GM21381 (cell line): ENCODE measurements around the gene GTF2A1.
A peak's percentile ranks its signal among the peaks of the same experiment; 100 is the strongest.
"Not testable (repeated sequence)": the region's sequence is repeated elsewhere in the genome, so short reads cannot be mapped to it uniquely, and the experiment has no call there.

Experiments
- ATAC-seq: cut with Tn5 transposase; IDR thresholded peaks from one replicate; pipeline ENCODE4 v1.9.1; 2021; ENCODE audit warnings: mild to moderate bottlenecking, moderate library complexity; ENCODE audit not compliant: unreplicated experiment

Gene GTF2A1

DNA sequence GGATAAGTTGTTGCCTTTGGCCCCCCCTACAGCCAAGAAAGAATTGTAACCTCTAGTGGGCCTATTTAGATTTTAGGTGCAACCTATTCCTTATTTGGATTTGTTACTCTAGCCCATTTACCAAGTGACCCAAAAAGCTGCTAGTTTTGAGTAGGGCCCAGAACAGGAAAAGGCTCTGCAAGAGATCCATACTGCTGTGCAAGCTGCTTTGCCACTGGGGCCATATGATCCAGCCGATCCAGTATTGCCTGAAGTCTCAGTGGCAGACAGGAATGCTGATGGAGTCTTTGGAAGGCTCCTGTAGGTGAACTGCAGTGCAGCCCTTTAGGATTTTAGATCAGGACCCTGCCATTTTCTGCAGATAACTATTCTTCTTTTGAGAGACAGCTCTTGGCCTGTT lies 12.9 kb upstream of the GTF2A1 start:
- ATAC-seq: no peak

DNA sequence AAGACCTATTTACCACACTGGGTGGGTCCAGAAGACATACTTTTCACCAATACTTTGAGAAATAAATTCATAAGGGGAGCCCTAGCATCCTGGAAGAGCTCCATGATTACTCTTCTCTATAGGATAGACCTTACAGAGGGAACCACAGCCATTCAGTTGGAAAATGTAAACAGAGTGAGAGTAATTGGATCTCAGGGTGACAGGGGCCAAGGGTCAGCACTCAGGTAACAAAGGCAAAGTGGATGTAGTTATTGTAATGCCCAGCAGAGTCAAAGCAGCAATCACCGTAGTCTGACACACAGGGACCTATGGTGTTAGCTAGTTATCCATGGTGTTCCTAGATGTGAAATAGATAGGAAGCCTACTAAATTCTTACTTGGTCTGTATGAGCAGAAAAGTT lies 10.8 kb upstream of the GTF2A1 start:
- ATAC-seq: no peak

GRCh38 chr14:81224222-81224621 lies 3.5 kb upstream of the GTF2A1 start:
- no peak for ATAC-seq

DNA sequence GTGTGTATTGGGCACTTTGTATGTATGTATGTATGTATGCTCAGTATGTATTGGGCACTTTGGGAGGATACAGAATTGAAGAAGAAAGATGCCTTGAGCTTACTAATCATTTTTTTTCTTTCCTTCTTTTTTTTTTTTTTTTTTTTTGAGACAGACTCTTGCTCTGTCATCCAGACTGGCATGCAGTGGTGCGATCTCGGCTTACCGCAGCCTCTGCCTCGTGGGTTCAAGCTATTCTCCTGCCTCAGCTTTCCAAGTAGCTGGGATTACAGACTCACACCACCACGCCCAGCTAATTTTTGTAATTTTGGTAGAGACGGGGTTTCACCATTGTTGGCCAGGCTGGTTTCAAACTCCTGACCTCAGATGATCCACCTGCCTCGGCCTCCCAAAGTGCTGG lies 3.0 kb upstream of the GTF2A1 start:
- not testable (repeated sequence) for ATAC-seq

DNA sequence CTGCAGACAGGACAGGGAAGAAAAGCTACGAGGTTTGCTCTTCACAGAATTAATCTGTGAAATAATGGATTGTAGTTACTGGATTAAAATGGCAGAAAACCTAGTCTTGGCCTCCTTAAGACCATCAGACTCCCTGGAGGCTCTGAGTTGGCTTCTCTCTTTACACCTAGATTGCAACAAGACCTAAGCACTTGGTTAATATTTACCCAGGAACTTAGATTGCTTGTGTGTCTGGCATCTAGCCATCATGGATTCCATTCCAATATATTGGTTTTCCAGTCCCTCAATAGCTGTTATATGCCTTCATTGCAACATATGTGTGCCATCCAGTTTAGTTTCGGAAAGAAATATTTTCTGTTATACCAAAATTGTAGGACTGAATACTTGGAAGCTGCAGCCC lies 1.9 kb upstream of the GTF2A1 start:
- no peak for ATAC-seq

DNA sequence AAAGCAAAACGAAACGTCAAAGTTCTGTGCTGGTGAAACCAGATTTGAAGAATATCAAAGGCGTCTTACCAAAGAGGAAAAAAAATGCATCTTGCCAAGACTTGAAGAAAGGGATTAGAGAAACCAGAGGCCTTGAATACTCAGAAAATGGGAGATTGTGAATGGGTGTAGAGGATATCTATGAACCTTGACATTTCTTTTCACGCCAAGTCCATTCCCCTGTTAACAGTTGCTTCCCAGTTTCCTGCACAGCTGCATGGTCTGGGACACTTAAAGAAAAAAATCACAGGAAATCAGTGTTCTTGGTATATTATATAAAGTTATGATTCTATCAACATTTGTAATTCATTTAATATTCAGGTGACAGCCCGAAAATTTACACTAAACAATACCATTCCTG lies 1.4 kb upstream of the GTF2A1 start:
- no peak for ATAC-seq

GRCh38 chr14:81221579-81222102 lies 882 bp upstream of the GTF2A1 start:
- ATAC-seq: no peak

GRCh38 chr14:81220580-81220829 lies 254 bp downstream of the GTF2A1 start:
- no peak for ATAC-seq

DNA sequence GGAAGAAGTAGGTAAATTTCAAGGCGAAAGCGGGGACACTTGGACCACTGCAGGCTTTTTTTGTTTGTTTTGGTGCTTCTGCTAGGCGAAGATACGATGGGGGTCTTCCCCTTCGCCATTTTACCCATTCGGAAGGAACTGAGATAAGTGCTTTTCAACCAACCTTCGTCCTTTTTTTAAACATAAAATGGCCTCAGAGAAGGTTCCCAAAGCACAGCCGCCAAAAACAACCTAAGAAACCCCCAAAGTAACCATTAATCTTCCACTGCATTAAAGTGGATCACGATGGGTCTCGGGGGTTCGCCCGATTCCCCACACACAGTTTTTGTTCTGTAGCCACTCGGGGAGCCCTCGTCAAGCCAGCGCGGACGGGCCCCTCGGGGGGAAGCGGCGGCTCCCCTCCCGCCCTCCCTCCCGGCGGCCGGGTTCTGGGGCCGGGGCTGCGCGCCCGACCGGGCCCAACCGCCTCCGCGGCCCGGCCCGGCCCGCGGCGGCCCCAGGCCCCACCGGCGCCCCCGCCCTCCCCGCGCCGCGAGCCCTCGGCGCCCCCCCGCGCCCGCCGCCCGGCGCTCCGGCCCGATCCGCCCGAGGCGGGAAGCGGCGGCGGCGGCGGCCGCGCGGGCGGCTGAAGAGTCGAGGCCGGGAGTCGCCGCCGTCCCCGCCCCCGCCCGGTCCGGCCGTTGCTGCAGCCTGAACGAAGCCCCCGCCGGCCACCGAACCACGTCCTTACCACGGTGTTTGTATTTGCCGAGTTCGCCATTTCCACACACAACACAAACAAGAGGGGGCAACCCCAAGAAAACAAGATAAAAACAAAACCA lies 790 bp downstream of the GTF2A1 start:
- no peak for ATAC-seq

DNA sequence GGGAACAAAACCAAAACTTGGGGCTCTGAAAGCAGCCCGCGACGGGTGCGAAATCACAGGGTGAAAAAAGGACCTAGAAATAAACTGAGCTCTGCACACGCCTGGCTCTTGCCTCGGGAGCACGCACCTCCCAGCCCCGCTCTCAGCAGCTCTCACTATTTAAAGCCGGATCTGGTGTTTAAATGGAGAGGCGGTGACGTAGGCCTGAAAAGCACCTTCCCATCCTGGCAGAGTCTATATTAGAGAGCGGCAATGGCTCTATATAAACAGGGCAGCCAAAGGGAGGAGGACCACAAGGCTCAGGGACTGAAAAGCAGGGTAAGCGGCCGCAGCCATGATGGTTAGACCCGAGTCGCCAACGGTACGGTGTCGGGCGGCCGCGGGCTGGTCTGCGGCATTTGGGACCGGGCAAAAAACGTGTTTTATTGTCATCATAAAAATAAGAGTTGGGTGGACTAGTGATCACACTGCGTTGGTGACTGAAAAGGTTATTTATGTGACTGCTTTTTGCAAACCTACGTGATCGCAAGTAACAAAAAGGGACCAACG lies 1.5 kb downstream of the GTF2A1 start:
- ATAC-seq: peak; percentile 58

DNA sequence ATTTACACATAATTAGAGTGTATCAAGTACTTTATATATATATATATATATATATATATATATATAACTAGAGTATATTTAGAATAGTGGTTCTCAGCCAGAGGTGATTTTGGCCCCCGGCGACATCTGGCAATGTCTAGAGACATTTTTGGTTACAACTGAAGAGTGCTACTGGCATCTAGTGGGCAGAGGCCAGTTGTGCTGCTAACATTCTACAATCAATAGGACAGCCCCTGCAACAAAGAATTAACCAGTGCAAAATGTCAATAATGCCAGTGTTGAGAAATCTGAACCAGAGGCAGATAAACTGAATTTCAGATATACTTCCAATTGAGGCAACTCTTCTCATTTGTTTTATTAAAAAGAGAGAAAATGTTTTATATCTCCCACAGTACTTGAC lies 8.9 kb downstream of the GTF2A1 start:
- ATAC-seq: peak; percentile 69

DNA sequence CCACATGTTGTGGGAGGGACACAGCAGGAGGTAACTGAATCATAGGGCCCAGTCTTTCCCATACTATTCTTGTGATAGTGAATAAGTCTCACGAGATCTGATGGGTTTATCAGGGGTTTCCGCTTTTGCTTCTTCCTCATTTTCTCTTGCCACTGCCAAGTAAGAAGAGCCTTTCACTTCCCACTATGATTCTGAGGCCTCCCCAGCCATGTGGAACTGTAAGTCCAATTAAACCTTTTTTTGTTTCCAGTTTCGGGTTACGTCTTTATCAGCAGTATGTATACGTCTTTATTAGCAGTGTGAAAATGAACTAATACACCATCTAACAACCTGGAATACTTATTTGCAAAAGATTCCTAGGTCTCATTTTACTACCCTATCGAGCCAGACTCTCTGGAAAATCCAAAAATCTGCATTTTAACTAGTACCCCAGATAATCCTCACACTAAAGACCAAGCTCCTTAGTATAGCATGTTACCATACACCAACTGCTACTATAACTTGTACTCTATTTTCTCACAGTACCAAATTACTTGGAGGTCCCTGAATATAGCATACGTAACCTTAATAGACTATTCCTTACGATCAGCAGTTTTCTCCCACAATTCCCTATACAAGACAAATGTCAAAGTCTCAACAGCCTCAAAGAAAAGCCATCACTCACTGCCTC lies 11.5 kb downstream of the GTF2A1 start:
- ATAC-seq: no peak

GRCh38 chr14:81208489-81208888 lies 12.3 kb downstream of the GTF2A1 start:
- ATAC-seq: no peak

GRCh38 chr14:81206115-81206514 lies 14.6 kb downstream of the GTF2A1 start:
- ATAC-seq: no peak

DNA sequence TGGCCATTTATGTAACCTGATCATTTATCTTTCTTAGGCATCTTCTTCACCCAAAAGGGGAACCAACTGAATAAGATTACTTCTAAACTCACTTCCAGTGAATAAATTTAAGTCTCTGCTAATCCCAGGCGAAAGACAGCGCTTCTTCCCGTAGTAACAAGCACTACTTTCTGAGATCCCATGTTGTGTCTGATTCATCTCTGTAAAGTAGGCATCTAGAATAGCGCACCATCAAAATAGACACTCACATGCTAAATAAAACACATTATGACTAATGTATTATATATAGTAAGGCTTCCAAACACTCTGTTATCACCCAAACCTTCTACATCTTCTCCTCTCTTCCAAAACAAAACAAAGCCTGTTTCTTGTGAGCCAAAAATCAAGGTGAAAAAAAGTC lies 15.1 kb downstream of the GTF2A1 start:
- no peak for ATAC-seq

DNA sequence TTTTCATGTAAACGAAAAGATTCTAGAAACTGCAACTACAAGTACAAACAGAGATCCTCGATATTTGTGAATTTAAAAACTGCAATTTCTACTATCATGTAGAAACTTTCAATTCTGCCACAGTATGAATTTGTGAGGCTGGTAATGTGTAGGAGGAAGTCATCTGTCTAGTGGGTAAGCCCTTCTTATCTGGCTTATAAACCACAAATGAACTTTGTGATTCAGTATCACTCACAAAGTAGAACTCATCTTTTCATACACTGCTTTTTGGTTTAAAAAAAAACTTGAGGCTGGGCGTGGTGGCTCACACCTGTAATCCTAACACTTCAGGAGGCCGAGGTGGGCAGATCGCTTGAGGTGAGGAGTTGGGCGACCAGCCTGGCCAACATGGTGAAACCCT lies 20.7 kb downstream of the GTF2A1 start:
- no peak for ATAC-seq

DNA sequence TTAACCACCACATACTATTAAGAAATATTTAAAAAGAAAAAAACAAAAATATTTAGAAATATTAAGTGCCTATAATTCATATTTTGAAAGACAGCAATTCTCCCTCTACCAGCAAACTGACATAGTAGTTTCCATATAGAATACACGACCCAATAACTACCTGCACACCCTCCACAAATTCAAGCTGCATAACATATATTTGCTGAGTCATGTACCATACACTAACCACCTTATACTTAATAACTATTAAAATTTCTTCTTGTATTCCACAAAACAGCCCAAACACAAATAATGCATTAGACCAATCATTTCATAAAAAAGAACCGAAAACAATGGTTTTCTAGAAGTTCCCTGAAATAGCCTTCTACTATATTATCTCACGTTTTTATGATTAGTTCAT lies 21.7 kb downstream of the GTF2A1 start:
- no peak for ATAC-seq

DNA sequence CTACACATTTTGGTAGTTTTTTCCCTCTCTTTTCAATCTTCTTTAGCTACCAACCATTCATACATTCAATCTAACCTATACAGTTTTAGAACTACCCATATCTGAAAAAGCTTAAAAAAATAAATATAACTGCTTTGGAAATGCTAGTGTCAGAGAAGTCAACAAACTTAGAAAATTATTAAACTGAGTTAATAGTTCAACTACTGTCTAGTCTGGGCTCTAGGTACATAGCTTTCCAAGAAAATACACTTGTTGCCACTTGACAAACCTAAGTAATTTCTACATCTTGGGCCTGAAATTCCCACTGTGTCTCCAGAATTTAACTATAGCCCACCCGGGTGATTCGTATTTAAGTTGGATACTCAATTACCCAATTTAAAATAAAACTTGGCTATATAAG lies 22.1 kb downstream of the GTF2A1 start:
- no peak for ATAC-seq

DNA sequence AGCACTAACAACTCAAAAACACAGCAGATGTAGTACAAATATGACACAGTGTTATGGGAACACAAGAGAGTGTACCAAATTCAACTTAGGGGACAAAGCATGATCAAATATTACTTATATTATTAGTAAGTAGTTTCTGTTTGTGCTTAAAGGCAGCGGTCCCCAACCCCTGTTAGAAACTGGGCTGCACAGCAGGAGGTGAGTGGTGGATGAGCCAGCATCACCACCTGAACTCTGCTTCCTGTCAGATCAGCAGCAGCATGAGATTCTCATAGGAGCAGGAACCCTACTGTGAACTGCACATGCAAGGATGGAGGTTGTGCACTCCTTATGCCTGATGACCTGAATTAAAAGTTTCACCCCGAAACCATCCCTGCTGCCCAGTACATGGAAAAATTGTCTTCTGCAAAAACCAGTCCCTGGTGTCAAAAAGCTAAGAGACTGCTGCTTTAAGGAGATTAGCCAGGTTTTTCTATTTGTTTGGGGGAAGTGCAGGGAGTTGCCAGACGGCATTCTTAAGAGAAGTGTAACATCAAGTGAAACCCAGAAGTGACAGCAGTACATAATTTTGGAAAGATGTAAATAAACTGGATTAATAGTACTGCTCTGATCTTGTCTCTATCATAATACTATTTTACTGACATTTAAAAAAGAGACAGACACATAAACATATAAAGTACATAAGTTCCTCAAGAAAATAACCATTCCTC lies 26.7 kb downstream of the GTF2A1 start:
- peak; percentile 63 for ATAC-seq

GRCh38 chr14:81192594-81192993 lies 28.2 kb downstream of the GTF2A1 start:
- ATAC-seq: no peak

DNA sequence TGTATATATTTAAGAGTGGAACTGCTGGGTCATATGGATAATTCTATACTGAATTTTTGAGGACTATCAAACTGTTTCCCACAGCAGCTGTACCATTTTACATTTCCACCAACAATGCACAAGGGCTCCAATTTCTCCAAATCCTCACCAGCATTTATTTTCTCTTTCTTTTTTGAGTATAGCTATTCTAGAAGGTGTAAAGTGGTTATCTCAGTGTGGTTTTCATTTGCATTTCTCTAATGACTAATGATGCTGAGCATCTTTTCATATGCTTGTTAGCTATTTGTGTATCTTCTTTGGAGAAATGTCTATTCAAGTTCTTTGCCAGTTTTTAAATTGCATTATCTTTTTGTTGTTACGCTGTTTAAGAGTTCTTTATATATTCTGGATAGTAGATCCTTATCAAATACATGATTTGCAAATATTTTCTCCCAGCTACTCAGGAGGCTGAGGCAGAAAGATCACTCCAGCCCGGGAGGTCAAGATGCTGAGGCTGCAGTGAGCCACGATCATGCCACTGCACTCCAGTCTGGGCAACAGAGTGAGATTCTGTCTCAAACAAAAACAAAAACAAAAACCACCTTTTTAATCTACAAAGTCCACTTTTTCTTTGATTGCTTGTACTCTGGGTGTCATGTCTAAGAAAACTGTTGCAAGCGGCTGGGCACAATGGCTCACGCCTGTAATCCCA lies 32.8 kb downstream of the GTF2A1 start:
- peak; percentile 95 for ATAC-seq
